CD4-positive, alpha-beta T cell (primary cell): ENCODE data around the gene SAG. TPM values are rescaled to one million over a fixed set of nuclear protein-coding genes. Genes with fewer than 3 reads are reported as not detected.

Source experiments
- ATAC-seq: fragments of 200-7000 bp; cut with Tn5 transposase; one replicate; pipeline ENCODE4 v1.10.0; 2022; ENCODE audit warnings: mild to moderate bottlenecking; ENCODE audit not compliant: poor library complexity
- CTCF ChIA-PET: fragments of 350-600 bp; sonication (Branson Sonifier 250); formaldehyde crosslinking; loops from one replicate; lab custom pipeline; 2021; ENCODE audit warnings: antibody characterized with exemption, inconsistent platforms; lab: Charles Lee
- POLR2A ChIA-PET: fragments of 350-600 bp; sonication (Branson Sonifier 250); formaldehyde crosslinking; loops from one replicate; lab custom pipeline; 2021; ENCODE audit warnings: antibody characterized with exemption, inconsistent platforms; lab: Charles Lee
- DNase-seq, 14 experiments: peaks; one replicate each; pipeline ENCODE4 v3.0.0-alpha.2; 2013 to 2020; ENCODE audit warnings: mixed read lengths in 2 of 14
- H3K27ac ChIP-seq, 2 donors: one replicate each; pipeline versions ENCODE4 v1.5.1 to v1.7.0; 2013; ENCODE audit warnings: low read length in 2 of 2, low read depth in 1 of 2, mild to moderate bottlenecking in 1 of 2
- H3K27me3 ChIP-seq, 2 experiments: 1 replicate in 1 of 2; 2 replicates in 1 of 2; pipeline versions ENCODE4 v1.6.1 to v1.7.0; 2013; ENCODE audit warnings: low read length in 2 of 2, control low read depth in 1 of 2, mild to moderate bottlenecking in 1 of 2, moderate library complexity in 1 of 2; ENCODE audit not compliant: insufficient read depth in 2 of 2, control insufficient read depth in 1 of 2
- H3K36me3 ChIP-seq: one replicate; pipeline ENCODE4 v1.6.1; 2013; ENCODE audit warnings: low read length, control low read depth; ENCODE audit not compliant: insufficient read depth
- H3K4me1 ChIP-seq: one replicate; pipeline ENCODE4 v1.6.1; 2013; ENCODE audit warnings: low read length, control low read depth; ENCODE audit not compliant: insufficient read depth
- H3K4me3 ChIP-seq: one replicate; pipeline ENCODE4 v1.5.1; 2013; ENCODE audit warnings: mild to moderate bottlenecking, low read length, moderate library complexity
- H3K9me3 ChIP-seq, 2 experiments: 1 replicate in 1 of 2; 2 replicates in 1 of 2; pipeline versions ENCODE4 v1.6.1 to v1.7.0; 2013; ENCODE audit warnings: low read length in 2 of 2, mild to moderate bottlenecking in 2 of 2, control low read depth in 1 of 2, moderate library complexity in 1 of 2; ENCODE audit not compliant: control insufficient read depth in 1 of 2, insufficient read depth in 1 of 2
- H3K27ac Mint-ChIP-seq: one replicate; pipeline ENCODE4 v1.8.0; 2020; ENCODE audit warnings: mixed read lengths
- H3K27me3 Mint-ChIP-seq: one replicate; pipeline ENCODE4 v1.8.0; 2021; ENCODE audit warnings: mixed read lengths
- H3K36me3 Mint-ChIP-seq: one replicate; pipeline ENCODE4 v1.8.0; 2021; ENCODE audit warnings: low read depth, mixed read lengths
- H3K4me1 Mint-ChIP-seq: one replicate; pipeline ENCODE4 v1.8.0; 2021; ENCODE audit warnings: low read depth, mixed read lengths
- H3K4me3 Mint-ChIP-seq: one replicate; pipeline ENCODE4 v1.8.0; 2020; ENCODE audit warnings: mild to moderate bottlenecking, mixed read lengths
- H3K9me3 Mint-ChIP-seq: one replicate; pipeline ENCODE4 v1.8.0; 2020; ENCODE audit warnings: mixed read lengths
- intact Hi-C, 2 experiments: fragments of 100-400 bp; cut with DNase I in 1 of 2; cut with micrococcal nuclease in 1 of 2; formaldehyde crosslinking; loops; one replicate each; pipeline versions ENCODE4 v1.15.1 to v1.9.0; 2023 to 2025; cut with DNase I, micrococcal nuclease
- total RNA-seq, 174 experiments: library from RNA in 2 of 174; stranded (reverse) in 2 of 174; gene quantifications; one replicate each; pipeline ENCODE4 v1.2.3 and lab custom pipeline; 2021 to 2026
- TF ChIP-seq, protein P1 (sequence below): fragments of 200-600 bp; IDR thresholded peaks from one replicate; pipeline ENCODE4 v1.8.0; 2022; ENCODE audit warnings: antibody characterized with exemption, mild to moderate bottlenecking

SAG gene
- total RNA-seq, 2 experiments from 2014 or later = 0.03 to 0.22 TPM

DNA sequence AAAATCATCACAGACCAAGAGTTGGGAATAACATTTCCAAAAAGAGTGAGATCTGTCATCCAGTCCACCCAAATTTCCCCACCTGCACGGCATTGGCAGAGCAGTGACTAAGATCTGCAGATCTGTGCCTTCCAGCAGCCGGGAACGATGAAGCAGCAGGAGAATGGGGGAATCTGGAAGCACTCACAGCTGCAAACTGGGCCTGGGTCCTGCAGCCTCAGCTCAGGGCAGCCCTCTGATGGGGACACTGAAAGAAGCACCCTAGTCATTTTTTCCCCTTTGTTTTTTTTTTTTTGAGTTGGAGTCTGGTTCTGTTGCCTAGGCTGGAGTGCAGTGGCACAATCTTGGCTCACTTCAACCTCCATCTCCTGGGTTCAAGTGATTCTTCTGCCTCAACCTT, 4.4 kb upstream of the SAG start:
- Mint-ChIP-seq H3K9me3 (no peaks in the 10 kb centered on the region), H3K36me3 (no peaks in the 10 kb centered on the region), H3K4me3 (no peak overlapping the region), H3K4me1 (peaks cover 6% of the 10 kb centered on the region), H3K27me3 (no peaks in the 10 kb centered on the region), H3K27ac (no peak overlapping the region)
- no peaks in the 10 kb centered on the region for H3K9me3 ChIP-seq
- ChIA-PET CTCF (interaction anchor here (0.7 kb wide), 1 partner anchor 515 kb away, joined by 4 read pairs; no protein-coding TSS in a partner anchor), POLR2A (interaction anchor here (0.7 kb wide), 1 partner anchor 14 kb away, joined by 4 read pairs; no protein-coding TSS in a partner anchor)
- ATAC-seq (no peak), DNase-seq (no peak)
- no peaks in the 10 kb centered on the region for H3K4me1 ChIP-seq
- H3K27me3 ChIP-seq = no peaks in the 10 kb centered on the region
- TF ChIP-seq, protein P1, sequence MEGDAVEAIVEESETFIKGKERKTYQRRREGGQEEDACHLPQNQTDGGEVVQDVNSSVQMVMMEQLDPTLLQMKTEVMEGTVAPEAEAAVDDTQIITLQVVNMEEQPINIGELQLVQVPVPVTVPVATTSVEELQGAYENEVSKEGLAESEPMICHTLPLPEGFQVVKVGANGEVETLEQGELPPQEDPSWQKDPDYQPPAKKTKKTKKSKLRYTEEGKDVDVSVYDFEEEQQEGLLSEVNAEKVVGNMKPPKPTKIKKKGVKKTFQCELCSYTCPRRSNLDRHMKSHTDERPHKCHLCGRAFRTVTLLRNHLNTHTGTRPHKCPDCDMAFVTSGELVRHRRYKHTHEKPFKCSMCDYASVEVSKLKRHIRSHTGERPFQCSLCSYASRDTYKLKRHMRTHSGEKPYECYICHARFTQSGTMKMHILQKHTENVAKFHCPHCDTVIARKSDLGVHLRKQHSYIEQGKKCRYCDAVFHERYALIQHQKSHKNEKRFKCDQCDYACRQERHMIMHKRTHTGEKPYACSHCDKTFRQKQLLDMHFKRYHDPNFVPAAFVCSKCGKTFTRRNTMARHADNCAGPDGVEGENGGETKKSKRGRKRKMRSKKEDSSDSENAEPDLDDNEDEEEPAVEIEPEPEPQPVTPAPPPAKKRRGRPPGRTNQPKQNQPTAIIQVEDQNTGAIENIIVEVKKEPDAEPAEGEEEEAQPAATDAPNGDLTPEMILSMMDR = no peak
- intact Hi-C loops = no loop called here
- no peak overlapping the region for H3K27ac ChIP-seq
- H3K36me3 ChIP-seq = no peaks in the 10 kb centered on the region
- H3K4me3 ChIP-seq = no peak overlapping the region

DNA sequence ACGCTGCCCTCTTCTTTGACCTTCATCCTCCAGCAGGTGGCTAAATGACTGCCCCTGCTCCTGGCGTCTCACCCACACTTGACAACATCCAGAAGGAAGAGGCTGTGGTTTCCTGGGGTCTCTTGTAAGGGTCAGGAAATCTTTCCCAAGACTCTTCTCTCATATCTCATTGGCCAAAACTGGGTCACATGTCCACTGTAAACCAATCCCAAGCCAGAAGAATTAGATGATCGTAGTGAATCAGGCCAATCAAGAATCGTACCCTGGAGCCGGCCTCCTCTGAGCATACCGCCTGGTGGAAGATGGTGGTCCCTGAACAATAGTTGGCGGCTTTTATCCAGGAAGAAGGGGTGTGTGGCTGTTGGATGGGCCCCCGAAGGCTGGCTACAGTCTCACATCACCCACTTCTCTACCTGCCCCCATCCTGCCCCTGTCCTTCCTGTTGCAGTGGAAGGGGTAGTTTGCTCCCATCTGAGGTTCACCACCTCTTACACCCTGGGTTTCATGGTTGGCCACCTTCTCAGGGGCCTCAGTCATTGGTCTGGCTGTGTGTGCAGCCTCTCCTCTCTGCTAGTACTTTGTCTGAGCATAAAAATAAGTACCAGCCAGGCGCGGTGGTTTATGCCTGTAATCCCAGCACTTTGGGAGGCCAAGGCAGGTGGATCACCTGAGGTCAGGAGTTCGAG, 3.8 kb downstream of the SAG start:
- H3K27me3 Mint-ChIP-seq = no peaks in the 10 kb centered on the region
- no peak overlapping the region for H3K27ac Mint-ChIP-seq
- no peaks in the 10 kb centered on the region for H3K4me1 Mint-ChIP-seq
- CTCF ChIA-PET = no interaction called here
- no peaks in the 10 kb centered on the region for H3K9me3 ChIP-seq
- H3K9me3 Mint-ChIP-seq = no peaks in the 10 kb centered on the region
- no peak for ATAC-seq
- peaks cover 0 to 2% of the 10 kb centered on the region in 2 experiments for H3K27me3 ChIP-seq
- POLR2A ChIA-PET = no interaction called here
- H3K4me3 Mint-ChIP-seq = no peak overlapping the region
- no peak for DNase-seq
- intact Hi-C loops = no loop called here
- no peaks in the 10 kb centered on the region for H3K36me3 Mint-ChIP-seq
- TF ChIP-seq, protein P1 = no peak
- no peak overlapping the region for H3K27ac ChIP-seq
- no peaks in the 10 kb centered on the region for H3K4me1 ChIP-seq
- H3K36me3 ChIP-seq = no peaks in the 10 kb centered on the region
- H3K4me3 ChIP-seq = no peak overlapping the region

DNA sequence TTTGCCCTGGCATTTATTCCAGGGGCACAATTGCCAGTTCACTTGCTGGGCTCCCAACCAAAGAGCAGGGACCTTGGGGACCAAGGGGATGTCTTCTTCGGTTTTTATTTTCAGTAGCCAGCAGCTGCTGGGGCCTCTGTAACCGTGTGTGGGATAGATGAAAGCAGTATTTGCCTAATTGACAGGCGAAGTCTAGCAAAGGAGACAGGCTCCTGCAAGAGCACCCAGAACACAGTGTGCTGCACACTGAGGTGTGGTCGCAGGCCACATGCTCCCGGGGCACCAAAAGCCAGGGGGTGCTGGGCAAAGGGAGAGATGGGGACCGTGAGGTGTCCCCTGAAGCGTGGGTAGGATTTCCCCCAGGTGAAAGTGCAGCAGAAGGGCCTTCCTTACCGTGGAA, 5.3 kb downstream of the SAG start:
- DNase-seq (no peak), ATAC-seq (no peak)
- Mint-ChIP-seq H3K36me3 (no peaks in the 10 kb centered on the region), H3K4me3 (no peak overlapping the region), H3K9me3 (no peaks in the 10 kb centered on the region), H3K27me3 (no peaks in the 10 kb centered on the region), H3K27ac (no peak overlapping the region), H3K4me1 (no peaks in the 10 kb centered on the region)
- intact Hi-C loops = no loop called here
- ChIA-PET CTCF (no interaction called here), POLR2A (no interaction called here)
- Histone ChIP-seq H3K27me3 (peaks cover 0 to 2% of the 10 kb centered on the region in 2 experiments), H3K36me3 (no peaks in the 10 kb centered on the region), H3K4me3 (no peak overlapping the region), H3K4me1 (no peaks in the 10 kb centered on the region), H3K27ac (no peak overlapping the region), H3K9me3 (no peaks in the 10 kb centered on the region)
- TF ChIP-seq, protein P1 = no peak
